GM18520 (cell line): ENCODE data around the gene DLL1.
A peak's percentile ranks its signal among the peaks of the same experiment; 100 is the strongest.

Experiments used
- ATAC-seq: cut with Tn5 transposase; IDR thresholded peaks from one replicate; pipeline ENCODE4 v1.9.1; 2021; ENCODE audit not compliant: unreplicated experiment

DLL1 gene

DNA sequence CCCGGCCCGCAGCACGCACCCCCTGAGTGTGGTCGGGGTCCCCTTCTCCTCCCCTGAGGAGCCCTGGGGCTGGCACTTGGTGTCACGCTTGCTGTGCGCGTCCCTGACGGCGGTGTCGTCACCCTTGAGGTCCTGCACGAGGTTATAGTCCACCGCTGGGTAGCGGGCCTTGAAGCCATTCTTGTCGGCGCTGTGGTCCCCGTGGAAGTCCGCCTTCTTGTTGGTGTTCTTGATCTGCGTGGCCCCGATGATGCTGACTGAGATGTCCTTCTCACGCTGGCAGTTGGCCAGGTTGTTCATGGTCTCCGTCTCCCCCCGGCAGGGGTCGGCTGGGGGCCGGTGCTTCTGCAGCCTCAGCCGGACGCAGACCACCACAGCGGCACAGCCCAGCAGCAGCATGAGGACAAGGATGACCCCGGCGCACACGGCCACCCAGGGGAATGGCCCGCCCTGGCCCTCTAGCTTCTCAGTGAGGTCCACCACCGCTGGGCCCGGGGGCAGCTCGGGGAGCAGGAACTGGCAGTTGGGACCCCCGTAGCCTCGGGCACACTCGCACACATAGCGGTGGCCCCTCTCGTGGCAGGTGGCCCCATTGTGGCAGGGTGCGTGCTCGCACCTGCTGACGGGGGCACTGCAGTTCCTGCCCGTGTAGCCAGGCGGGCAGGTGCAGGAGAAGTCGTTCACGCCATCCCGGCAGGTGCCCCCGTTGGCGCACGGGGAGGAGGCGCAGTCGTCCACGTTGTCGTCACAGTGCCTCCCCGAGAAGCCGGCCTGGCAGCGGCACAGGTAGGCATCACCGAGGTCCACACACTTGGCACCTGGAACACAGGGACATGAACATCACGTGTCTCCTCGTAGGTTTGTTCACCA, 7.4 kb downstream of the DLL1 start:
- ATAC-seq: no peak

DNA sequence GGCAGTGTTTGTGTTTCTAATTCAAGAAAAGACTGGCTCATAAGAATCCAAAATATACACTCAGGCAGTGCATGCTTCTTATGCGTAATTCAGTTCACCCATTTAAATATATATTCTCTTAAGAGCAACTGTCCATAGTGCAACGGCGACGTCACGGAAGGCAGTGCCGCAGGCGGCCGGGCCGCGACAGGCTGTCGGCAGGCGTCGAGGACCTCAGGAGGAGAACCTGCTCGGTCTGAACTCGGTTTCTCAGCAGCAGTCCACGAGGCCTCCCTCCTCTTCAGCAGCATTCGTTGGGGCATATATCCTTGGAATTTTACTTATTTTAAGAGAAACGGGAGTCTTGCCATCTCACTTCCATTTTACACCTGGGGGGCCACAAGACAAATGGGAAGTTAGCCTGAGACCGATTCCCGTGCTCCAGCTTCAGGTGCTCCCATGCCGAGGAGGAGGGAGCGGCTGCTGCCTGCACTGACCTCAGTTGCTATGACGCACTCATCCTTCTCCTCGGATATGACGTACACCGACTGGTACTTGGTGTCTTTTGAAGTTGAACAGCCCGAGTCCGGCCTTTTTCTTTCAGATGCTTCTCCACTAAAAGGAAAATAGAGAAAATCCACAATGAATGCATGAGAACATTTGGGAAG, 8.2 kb downstream of the DLL1 start:
- no peak for ATAC-seq

DNA sequence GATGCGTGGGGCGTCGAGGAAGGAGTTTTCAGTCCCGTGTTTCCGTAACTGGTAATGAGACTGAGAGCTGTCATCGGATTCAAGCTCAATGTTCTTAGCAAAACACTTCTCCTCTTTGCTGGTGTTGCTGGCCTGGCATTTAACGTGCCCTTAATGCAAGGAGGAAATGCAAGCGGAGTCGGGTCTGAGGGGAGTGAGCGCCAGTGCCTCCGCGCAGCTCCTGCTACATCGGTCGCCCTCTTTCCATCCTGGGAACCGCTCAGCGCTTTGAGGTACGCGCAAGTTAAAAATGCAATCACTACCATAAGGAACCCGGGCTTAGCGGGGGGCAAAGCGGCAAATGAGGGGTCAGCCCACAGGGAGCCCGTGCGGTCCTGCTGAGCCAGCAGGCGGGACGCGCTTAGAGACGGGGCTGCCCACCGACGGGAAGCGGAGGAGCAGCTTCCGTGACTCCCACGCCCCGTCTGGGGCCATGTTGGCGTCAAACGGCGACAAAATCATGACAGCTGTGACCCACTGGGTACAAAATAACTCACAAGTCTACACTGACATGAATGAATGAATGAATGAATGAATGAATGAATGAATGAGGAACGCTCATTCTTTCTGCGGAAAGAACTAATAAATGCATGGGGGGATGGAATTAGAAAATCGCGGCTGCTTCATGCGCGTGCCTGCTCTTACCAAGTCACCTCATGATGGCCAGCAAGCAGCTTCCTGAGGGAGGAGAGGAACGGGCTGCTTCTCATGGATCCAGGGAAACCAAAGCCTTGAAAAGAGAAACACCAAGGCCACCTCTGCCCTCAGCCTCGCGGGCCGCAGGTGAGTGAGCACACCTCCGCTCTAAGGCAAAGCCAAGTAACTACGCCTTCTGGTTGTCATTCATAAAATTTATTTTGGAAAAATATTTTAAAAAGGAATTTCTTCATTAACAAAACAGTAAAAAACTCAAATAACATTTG, 9.3 kb downstream of the DLL1 start:
- no peak for ATAC-seq

DNA sequence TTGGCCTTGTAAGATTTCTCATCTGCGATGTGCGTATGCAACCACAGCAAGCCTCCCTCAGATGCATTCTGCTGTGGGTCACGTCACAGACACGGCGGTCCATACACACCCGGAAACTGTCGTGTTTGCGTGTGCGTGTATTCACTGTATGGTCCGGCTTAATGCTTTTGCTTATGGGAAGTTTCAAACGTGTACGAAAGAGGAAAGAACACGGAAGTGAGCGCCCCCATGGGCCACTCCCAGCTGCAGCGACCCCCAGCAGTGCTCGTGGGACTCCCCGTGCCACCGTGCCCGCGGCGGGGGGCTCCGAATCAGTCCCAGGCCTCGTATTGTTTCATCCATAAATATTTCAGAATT, 10.2 kb downstream of the DLL1 start:
- ATAC-seq: no peak

DNA sequence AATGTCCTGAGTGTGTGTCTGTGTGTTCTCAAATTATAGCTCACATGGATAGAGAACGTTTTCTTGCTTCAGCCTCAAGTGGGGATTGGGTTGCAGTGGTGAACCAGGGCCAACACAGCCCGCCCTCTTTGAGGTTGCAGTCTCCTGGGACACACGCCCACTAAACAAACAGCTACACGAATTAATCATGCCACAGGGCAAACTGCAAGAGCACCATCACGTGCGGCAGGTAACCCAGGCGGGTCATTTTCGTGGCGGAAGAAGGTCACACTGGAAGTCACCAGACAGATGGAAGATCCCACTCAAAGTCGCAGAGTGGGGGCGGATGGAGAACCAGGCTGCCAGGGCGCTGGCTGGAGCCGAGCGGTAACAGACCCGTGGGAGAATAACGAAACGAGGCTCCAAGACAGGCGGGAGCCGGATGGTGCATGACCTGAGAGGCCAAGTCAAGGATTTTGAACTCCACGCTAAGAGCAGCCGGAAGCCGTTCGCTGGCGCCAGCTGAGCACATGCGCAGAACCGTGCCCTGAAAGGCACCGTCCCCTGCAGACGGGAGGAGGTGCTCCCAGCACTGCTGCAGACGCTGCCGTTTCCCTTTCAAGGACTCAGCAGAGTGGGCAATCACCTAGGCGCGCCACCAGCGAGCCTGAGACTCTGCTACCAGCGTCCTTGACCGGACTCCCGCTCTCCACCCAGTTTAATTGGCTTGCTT, 10.7 kb downstream of the DLL1 start:
- no peak for ATAC-seq

DNA sequence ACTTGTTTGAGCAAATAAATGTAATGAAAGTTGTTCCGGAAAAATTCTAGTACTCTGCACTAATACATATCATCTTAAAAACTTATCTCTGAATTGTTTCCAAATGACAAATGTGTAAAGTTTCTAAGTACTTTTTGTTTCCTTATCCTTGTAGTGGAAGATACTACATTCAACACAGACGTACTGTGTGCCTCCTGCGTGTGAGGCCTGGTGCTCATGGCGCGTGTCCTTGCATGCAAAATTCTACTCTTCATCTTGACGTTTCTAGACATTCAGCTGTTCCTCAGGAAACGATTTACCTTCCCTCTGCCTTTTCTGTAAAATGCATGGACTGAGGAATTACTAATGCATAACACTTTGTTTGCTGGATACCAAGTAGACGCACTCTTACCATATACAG, 11.5 kb downstream of the DLL1 start:
- no peak for ATAC-seq

DNA sequence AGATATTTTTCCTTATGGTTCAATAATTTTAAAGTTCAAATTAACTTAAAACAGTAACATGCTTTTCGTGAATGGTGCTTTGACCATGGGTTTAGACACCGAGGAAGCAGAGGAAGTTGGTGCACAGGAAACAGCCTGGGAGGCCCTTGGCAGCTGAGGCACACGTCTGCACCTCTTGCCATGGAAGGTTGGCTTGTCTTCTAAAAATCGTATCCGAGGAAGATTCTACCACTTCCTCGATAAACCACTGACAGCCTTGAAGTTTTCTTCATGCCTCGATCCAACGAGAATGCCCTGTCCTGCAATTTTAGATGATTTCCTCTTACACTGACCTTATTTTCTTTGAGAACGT, 12.2 kb downstream of the DLL1 start:
- ATAC-seq: no peak

DNA sequence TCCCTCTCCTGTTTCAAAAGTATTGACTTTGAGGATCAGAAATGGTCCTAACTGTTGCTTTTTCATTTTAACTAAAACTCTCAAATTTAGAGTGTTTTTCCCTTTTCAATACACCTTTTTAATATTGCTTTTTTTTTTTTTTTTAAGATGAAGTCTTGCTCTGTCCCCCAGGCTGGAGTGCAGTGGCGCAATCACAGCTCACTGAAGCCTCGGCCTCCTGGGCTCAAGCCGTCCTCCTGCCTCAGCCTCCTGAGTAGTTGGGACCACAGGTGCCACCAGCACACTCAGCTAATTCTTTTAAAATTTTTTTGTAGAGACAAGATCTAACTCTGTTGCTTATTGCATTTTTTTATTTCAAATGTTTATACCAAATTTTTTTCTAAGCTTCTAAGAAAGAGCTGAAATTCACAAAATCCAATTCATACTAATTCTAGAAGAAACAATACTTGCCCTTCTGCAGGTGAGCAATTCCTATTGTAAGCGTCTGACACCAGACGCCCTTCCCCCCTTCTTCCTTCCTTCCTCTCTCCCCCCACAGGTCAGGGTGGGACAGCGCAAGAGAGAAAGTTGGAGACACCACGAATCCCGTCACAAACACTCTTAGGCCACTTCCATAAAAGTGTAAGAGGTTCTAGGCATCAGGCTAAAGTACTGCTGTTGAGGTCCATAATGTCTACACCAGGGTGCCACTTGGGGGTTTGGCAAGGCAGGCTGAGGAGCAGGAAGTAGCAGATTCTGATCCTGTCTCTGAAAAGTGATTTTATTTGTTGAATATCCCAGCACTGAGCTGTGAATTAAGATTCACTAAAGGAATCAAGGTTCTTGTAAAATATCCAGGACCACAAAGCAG, 12.8 kb downstream of the DLL1 start:
- no peak for ATAC-seq

DNA sequence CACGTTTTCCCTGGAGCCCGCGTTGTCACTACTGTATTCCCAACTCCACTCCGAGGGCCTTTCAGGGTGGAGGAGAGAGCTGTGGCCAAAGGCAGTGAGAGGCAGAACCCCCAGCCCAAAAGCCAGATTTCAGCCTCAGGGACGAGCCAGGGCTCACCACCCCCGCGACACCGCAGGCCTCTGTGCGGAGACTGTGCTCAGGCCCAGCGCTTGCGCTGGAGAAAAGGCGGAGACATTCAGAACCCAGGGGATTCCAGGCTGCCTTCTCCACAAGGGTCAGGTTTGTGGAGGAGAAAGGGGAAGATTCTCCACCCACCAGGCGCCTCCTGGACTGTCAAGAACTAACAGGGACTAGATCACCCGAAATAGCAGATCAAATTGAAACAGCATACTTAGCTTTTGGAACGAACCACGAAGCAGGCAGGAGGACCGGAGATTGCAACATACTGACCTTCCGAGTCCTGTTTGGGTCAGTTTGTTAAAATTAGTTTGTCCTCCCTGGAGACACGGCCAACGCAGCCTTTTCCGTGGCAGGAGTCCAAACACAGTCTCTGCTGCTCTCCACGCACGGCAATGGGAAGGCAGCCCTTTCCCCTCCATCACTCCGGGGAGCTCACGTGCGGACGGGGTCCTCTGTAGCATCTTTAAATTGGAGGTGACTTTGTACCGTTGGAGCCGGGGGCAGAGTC, 14.4 kb downstream of the DLL1 start:
- ATAC-seq: no peak

DNA sequence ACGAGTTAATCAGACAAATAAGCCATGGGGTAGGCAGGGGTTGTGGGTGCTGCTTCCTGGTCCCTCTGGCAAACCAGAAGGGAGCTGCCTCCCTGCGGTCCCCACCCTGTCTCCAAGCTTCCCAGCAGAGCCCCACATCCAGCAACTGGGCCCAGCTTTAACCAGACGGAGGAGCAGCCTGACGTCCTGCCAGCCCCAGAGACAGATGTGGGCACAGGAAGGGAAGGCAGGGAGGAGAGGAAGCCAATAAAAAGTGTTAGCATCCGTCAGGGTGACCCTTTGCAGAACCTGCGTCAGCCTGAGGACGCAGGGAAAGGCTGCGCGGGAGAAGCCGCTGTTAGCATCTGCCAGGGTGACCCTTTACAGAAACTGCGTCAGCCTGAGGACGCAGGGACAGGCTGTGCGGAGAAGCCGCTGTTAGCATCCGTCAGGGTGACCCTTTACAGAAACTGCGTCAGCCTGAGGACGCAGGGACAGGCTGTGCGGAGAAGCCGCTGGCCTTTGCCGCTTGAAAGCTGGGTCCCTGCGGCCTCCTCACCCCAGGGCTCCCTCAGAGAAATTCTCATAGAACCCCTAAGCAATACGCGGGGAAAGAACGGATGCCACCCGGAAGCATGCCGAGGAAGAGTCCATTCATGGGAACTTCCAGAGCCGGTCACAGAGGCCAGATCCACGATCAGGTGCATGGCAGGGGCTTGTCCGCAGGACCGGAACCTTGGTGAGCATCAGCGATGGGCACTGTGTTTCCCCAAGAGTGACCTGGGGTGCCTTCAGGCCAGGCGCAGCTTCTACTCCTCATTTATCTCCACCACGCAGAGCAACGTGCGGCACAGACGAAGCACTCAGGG, 15.9 kb downstream of the DLL1 start:
- no peak for ATAC-seq

DNA sequence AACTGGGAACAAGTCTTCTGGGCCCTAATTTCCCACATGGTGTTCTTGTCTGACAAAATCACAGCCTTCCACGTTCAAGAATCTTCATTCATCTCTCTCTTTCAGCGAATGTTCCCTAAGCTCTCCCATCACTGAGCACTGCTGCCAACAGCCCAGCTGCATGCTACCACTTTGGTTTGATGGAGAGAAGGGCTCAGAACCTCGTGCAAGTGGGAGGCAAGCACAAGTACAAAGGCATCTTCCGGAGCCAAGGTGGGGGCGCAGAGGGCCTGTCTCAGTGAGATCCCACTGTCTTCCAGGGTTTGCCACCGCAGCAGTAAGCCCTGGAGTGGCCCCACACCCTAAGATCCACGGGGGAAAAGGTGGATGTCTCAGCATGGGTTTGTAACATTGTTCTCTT, 17.2 kb downstream of the DLL1 start:
- ATAC-seq: no peak

DNA sequence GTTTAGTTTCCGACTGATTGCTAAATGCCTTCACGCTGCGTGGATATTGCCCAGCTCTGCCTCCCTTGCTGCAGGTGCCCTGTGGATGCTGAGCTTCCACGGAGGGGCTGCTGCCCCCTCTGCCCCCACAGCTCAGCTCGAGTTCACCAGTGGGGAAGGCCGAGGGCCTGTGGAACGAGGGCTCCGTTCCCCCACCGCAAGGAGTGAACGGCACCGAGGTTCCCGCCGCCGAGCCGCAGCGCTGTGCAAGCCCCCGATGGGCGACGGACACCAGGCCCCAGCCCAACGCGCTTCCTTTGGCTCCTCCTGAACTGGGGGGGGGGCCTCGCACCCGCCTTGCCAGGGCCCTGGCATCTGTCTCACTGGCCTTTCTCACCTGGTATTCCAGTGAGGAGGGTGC, 17.7 kb downstream of the DLL1 start:
- ATAC-seq: no peak

DNA sequence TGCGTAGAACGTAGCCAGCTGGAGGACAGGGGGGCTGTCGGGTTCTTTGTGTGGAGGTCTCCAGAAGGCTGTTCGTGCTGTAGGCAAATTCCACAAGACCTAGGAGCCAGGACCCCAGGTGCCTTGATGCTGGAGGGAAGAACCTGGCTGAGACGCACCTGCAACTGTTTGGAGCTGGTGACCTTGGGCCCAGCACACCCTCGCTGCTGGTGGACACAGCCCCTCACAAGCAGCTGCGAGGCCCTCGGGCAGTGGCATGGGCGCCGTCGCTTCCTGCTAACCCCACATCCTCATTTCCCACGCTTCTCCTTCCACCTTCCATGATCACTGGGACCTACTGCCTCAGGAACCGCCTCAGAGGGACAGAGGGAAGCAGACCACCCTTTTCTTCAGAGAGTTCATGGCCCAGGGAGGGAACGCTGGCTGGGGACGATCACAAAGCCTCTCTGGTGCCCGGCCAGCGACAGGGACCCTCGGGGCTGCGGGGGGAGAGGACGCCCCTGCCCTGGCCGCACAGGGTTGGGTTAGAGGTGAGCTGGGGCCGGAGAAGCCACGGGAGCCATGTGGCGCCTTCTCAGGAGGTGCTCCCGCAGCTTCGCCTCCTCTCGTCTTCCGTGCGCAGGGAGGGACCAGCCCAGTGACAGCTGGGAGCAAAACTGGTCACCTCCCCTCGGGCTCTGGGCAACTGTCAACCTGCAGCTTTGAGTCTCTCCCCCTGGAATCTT, 18.4 kb downstream of the DLL1 start:
- no peak for ATAC-seq

DNA sequence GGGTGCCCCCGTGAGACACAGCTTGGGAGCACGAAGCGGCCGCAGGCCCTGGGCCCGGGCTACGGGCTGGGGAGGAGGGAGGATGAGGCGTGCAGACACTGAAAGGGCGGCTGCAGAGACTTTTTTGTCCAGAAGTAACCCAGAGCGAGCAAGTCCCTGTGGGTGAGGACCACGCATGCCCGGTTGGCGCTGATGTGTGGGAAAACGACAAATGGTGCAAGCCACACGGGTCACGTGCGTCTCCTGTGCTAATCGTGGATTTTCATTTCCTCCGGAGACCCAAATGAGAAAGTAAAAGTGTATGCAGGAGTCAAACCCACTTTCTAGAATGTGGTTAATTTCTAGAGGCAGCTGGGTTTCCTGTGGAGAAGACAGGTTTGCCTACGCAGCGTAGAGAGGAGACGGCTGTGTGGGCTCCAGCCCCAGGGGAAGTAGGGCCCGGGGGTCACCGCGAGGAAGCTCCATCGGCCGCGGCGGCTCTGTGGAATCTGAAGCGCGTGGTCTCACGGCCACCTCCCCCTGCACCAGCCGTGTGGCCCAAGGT, 19.0 kb downstream of the DLL1 start:
- ATAC-seq: peak; percentile 74

DNA sequence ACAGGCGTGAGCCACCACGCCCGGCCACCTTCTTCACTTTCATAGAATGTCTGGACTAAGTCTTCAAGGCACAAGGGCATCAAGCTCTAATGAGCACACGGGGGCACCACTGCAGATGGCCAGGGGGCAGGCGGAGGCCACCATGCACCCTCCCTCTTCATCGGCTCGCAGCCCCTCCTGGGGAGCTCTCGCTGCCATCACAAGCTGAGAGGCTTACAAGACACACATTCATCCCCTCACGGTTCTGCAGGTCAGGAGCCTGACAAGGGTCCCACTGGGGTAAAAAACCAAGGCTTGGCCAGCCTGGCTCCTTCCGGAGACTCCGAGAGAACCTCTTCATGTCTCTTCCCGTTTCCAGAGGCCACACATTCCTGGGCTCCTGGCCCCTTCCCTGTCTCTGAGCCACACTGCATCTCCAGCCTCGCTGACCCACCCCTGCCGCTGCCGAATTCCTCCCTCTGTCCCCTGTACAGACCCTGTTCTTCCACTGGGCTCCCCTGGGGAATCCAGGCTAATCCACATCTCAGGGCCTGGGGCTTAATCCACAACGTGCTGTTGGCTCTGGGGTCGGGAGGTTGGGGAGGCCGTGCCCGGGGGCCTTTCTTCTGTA, 19.8 kb downstream of the DLL1 start:
- no peak for ATAC-seq

DNA sequence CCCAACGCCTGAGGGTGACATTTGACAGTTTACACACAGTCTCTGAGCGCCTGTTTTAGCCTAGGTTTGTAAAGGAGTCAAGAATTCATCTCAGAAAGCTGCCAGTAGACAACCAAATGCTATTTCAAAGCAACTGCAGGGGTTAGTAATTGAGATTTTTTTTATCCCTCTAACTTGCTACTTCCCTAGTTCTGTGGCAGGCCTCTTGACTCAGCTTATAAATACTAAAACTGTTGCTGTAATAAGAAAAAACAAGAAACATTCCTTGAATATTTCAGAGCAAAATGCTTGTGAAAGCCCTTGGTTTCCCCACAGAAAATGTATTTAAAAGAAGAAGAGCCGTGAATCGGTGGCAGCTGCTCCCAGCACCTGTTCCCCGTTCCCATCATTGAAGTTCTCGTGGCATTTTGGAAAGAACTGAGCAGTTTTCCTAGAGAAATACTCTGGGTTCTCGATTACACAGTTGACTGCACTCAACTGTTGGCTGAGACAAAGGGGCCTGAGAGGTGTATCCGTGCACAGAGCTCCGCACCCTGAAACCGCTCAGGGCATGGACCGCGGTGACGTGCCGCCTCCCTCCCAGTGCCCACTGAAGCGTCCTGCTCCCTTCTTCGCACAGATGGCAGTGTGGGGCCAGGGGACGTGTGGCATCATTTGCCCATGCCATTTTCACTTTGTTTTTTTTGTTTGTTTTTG, 20.9 kb downstream of the DLL1 start:
- ATAC-seq: no peak
